PFSK-1 (cell line): ENCODE data around the gene FBXO24.

ENCODE experiments used
- FOXP2 ChIP-seq: optimal IDR thresholded peaks from 2 replicates; pipeline ENCODE3; 2011; ENCODE audit warnings: borderline replicate concordance, control low read depth, inconsistent platforms; ENCODE audit not compliant: insufficient read depth; ENCODE audit errors: extremely low read length, extremely low read depth
- POLR2AphosphoS5 ChIP-seq: IDR thresholded peaks from 2 replicates; pipeline ENCODE4 v1.6.1; 2012; ENCODE audit warnings: low read depth, mild to moderate bottlenecking, control low read depth, low read length, moderate library complexity
- REST ChIP-seq, 2 experiments: IDR thresholded peaks; 2 replicates each; pipeline versions ENCODE4 v1.6.1 to v1.8.0; 2011 to 2012; ENCODE audit warnings: low read depth in 2 of 2, low read length in 2 of 2, control low read depth in 1 of 2, inconsistent platforms in 1 of 2, mild to moderate bottlenecking in 1 of 2, moderate library complexity in 1 of 2; ENCODE audit not compliant: insufficient read depth in 1 of 2
- SIN3A ChIP-seq: IDR thresholded peaks from 2 replicates; pipeline ENCODE4 v1.6.1; 2012; ENCODE audit warnings: mild to moderate bottlenecking, low read length, moderate library complexity, borderline replicate concordance; ENCODE audit not compliant: insufficient read depth
- TAF1 ChIP-seq: IDR thresholded peaks from 2 replicates; pipeline ENCODE4 v1.6.1; 2012; ENCODE audit warnings: low read length, control low read depth, borderline replicate concordance; ENCODE audit not compliant: insufficient read depth

The FBXO24 gene

GRCh38 chr7:100641860-100642533, 55.9 kb downstream of the FBXO24 start:
- TF ChIP-seq FOXP2 (no peak), TAF1 (no peak), REST (IDR thresholded peaks at IDR 0.05; ENCODE audit: insufficient read depth in 1 of 2, low read depth in 2 of 2, low read length in 2 of 2) (no peak), SIN3A (no peak), POLR2AphosphoS5 (no peak)

- no peak for TF ChIP-seq SIN3A
- no peak for TF ChIP-seq POLR2AphosphoS5
- TF ChIP-seq FOXP2, result no peak
- TF ChIP-seq REST (IDR thresholded peaks at IDR 0.05; ENCODE audit: insufficient read depth in 1 of 2, low read depth in 2 of 2, low read length in 2 of 2), result no peak
- TF ChIP-seq TAF1, result no peak
Observed at GRCh38 chr7:100642534-100642907, 56.4 kb downstream of the FBXO24 start.

GRCh38 chr7:100649826-100650565, 63.9 kb downstream of the FBXO24 start:
- TF ChIP-seq REST (IDR thresholded peaks at IDR 0.05; ENCODE audit: insufficient read depth in 1 of 2, low read depth in 2 of 2, low read length in 2 of 2) (no peak), POLR2AphosphoS5 (no peak), FOXP2 (no peak)
